Myocyte (in vitro differentiated cells): Measurements from ENCODE around the gene TXN. TPM values are rescaled to one million over a fixed set of nuclear protein-coding genes. Genes with fewer than 3 reads are reported as not detected.

Experiments used
- DNase-seq: peaks from one replicate; pipeline ENCODE4 v3.0.0-alpha.2; 2012; ENCODE audit warnings: low read depth
- polyA plus RNA-seq: library from polyadenylated mRNA; unstranded; fragments of >200 nt; gene quantifications from one replicate; pipeline ENCODE4 v1.2.1, GENCODE V29; 2012; ENCODE audit warnings: missing spikeins
- total RNA-seq: library from RNA; depleted of rRNA; stranded (reverse); fragments of >200 nt; gene quantifications from 2 replicates; pipeline ENCODE4 v1.2.3, GENCODE V29; 2014

TXN gene
- 110 and 113 TPM in 2 replicates for total RNA-seq
- 235 TPM for polyA plus RNA-seq

DNA sequence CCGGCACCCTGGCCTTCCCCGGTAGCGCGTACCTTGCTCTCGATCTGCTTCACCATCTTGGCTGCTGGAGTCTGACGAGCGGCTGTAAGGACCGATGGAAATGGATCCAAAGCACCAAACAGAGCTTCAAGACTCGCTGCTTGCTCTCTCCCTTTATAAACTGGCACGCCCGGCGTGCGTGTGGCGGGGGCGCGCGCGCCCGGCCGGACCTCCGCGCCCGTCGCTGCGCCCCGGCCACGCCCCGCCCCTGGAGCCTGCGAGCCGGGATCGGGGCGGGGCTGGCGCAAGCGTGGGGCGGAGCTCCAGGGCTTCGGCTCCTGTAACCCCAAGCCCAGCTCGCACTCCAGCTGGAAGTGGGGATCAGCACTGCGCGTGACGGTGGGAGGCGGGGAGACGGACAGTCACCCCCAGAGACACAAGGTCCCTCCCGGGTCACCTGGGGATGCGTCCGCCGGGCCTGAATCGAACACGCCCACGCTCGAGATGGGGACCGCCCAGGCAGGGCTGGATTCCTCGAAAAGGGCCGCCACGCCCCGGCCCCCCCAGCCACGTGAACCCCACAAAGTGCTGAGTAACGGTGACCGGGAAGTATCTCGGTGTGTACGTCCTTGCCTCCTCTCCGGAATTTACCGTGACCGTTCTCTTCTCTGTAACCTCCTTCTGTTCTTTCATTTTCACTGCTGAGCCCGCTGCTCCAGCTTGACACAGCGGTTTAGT is at the start of gene TXN:
Gene TXN, minus strand, starts transcription at position 128 of the 717 bp plus-strand sequence. Its CDS starts 72 bp downstream, at position 56.
- DNase-seq = peak; percentile 93

GRCh38 chr9:110303133-110303532 is 46.8 kb upstream of the TXN start:
- DNase-seq = no peak

GRCh38 chr9:110298043-110298605 is 41.8 kb upstream of the TXN start:
- no peak for DNase-seq

DNA sequence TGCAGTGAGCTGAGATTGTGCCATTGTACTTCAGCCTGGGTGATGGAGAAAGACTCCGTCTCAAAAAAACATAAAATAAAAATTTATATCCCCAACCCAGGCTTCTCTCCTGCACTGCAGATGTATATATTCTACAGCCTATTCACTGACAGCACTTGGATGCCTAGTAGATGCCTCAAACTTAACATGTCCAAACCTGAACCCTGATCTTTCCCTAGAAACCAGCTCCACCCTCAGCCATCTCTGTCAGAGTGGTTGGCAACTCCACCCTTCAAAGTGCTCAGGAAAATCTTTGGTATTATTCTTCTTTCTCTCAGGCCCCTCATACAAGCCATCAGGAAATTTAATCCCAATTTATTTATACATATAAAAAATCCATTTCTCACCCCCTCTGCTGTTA is 36.9 kb upstream of the TXN start:
- DNase-seq = no peak

DNA sequence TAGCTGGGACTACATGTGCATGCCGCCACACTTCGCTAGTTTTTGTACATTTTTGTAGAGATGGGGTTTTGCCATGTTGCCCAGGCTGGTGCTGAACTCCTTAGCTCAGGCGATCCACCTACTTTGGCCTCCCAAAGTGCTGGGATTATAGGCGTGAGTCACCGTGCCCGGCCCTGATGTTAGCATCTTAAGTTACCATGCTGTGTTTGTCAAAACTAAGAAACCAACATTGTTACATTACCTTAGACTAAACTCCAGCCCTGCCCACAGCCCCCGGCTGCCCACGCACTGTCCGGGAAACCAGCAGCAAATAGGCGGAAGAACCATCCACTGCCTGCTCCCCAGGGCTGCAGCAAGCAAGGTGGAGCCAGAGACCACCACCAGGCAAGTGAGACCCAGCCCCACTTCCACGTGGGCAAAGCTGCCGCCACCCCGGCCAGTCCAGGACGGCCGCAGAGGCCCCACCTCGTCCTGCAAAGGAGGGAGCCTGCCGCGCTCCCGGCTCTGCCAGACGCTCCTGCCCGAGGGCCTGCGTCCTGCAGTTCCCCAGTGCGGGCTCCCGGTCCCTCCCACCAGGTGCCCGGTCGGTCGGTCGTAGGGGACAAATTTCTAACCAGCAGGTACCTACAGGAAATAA is 35.7 kb upstream of the TXN start:
- DNase-seq = no peak

DNA sequence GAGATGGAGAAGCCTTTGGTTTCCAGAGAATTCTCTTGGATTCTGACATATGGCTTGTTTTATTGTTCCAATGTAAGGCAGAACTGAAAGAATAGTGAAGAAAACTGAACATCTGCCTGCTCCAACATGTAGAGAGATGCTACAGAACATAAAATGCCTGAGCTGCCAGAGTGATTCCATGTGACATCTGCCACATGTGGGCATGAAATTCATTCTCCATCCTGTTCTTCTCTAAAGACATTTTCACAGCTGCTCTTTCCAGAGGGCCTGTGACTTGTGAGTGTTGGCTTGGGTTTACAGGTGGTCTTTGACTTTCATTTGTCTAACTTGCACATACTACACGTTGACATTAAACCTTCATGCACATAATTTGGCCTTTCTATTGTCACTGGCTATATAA is 33.7 kb upstream of the TXN start:
- no peak for DNase-seq

DNA sequence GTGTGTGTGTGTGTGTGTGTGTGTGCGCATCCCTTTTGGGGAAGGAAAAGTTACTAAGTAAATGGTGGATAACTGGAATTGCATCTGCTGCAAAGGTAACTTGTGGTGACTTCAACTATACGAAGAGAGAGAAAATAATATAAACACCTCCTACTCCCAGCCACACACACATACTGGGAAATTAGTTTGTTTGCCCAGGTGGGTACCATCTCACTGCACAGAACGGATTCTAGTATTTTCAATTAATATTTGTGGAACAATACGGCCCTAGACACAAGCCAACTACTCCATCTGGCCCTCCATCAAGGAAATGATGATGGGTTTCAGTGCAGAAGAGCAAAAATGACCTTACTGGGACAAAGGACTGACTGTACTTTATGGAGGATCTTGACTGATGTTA is 32.2 kb upstream of the TXN start:
- no peak for DNase-seq

GRCh38 chr9:110287289-110287680 is 31.0 kb upstream of the TXN start:
- DNase-seq = no peak

DNA sequence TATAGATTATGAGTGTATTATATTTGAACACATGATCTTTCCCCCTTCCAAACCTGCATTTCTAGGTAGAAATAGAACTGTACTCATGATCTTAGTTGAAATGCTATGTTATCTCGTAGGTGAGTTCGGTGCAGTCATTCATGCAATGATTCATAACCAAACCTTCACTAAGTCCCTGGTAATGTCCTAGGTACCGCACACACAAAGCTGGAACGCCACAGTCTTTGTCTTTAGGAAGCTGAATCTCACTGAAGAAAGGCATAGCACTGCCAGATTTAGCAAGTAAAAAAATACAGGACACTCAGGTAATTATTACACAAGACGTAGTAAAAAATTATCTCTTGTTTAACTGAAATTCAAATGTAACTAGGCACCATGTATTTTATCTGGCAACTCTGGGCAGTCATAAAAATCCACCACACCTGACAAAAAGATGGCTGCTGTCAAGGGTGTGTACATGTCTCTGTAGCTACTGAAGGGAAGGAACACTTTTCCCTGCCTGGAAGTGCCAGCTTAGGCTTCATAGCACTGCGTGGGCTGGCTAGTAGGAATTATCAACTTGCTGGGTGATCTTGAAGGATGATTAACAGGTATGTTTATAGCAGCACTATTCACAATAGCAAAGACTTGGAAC is 28.0 kb upstream of the TXN start:
- DNase-seq = no peak

GRCh38 chr9:110283751-110284150 is 27.4 kb upstream of the TXN start:
- no peak for DNase-seq

GRCh38 chr9:110282739-110283081 is 26.4 kb upstream of the TXN start:
- no peak for DNase-seq

DNA sequence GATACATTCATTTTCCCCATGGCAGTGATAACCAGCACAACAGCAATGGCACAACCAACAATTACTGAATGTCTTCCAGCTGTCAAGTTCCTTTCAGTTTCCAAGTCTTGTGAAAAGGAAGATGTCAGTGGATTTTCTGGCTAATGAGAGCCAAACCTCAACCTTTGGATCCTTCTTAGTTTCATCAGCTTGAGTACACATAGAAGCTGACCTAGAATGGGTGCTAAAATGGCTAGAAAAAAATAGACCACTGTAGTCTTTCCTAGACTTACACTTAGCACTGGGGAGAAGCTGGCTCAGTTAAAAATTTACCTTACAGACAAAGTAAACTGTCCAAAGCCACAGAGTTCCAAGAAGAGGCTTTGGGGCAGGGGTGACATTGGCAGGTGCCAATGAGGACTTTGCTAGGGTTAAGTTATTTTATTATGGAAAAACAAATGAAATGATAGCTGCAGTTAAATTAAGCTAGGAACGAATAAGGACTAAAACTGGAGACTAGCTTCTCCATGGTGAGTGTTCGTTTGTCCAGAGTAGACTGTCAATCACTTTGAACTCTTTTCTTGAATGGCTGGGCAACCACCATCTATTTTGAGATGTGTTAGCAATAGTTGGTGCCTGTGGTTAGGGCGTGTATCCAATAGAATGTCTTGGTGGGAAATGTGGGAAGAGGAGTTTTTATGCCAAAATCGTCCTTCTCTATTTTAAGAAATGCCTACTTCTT is 25.9 kb upstream of the TXN start:
- DNase-seq = peak; percentile 94

GRCh38 chr9:110278080-110278707 is 21.9 kb upstream of the TXN start:
- peak; percentile 19 for DNase-seq

GRCh38 chr9:110276781-110277180 is 20.5 kb upstream of the TXN start:
- DNase-seq = no peak

DNA sequence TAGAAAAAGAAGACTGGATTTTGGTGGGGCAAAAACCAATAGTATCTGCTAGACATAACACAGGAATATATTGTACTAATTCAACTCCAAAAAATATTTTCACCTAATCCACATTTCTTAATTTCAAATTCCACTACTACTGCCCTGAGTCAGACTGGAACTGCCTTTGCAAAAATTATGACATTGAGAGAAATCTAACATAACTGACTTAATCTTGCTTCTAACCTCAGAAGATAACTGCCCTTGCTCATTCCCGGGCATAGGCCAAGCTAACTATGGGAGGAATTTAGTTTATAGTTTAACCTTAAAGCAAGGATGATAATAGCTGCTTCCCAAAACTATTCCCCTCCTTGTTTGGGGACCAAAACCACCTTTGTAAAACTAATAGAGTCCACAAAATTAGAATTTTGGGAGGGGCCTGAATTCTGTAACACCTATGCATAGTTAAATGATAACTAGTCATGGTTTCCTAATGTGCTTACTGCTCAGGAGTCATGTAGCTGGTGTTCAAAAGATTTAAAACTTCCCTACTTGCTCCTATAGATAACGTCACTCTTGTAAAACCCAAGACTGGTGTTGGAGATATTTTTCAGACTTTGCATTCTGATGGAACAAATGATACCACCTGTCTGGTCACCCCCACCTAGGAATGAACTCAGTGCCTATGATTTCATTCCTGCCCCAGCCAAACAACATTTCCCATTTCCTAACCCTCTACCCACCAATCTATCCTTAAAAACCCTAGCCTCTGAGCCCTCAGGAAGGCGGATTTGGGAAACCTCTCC is 14.1 kb upstream of the TXN start:
- no peak for DNase-seq

DNA sequence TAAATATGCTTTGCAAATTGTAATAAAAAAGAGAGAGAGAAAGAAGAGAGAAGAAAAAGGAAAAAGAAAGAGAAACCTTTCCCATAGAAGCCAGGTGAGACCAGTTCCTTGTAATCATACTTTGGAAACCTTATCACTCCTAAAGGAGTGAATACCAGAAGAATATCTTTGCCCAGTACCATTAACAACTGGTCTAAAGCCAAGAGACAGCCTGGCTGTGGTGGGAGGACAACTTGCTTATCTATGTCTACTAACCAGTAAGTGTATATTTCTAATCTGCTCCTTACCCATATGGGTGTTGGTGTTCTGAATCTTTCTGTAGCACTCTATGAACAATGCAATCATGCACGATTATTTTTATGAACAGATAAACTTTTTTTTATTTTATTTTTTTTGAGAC is 10.5 kb upstream of the TXN start:
- no peak for DNase-seq

DNA sequence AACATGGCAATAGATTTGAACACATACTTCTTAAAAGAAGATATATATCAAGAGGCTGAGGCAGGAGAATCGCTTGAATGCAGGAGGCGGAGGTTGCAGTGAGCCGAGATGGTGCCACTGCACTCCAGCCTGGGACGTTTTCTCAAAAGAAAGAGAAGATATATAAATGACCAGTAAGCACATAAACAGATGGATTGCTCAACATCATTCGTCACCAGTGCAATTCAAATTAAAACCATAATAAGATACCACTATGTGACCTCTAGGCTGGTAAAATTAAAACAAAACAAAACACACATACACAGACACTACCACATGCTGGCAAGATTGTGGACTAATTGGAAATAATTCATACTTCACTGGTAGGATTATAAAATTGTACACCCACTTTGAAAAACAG is 5.3 kb upstream of the TXN start:
- DNase-seq = no peak

DNA sequence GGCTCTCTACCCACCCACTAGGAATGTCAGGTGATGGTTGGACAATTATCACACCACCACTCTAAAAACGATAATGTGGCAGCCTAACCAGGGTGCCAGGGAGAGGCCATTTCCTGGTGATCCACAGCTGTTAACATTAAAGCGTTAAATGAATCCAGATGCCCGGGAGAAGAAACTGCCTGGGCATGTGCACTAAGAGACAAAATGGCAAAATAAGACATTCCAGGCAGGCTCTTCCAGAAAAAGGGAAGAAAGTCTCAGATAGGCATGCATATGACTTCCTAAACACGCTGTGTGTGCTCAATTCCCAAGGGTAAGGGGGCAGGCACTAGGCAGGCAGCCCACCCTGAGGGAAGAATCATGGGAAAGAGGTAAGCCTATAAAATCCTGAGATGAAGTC is 4.6 kb upstream of the TXN start:
- no peak for DNase-seq

GRCh38 chr9:110259566-110259965 is 3.3 kb upstream of the TXN start:
- no peak for DNase-seq

- DNase-seq = no peak
Observed at GRCh38 chr9:110258690-110259091, 2.4 kb upstream of the TXN start.
